Psoas muscle (tissue), 8 donors: Measurements from ENCODE around the gene RFX6. TPM values are rescaled to one million over a fixed set of nuclear protein-coding genes. Genes with fewer than 3 reads are reported as not detected.

Source experiments
- ATAC-seq, 4 donors: fragments of 200-7000 bp; cut with Tn5 transposase; one replicate each; pipeline ENCODE4 v1.9.1; 2020; ENCODE audit warnings: moderate library complexity in 3 of 4, mild to moderate bottlenecking in 2 of 4
- DNase-seq, 2 donors: peaks; one replicate each; pipeline ENCODE4 v3.0.0-alpha.2; 2020
- H3K27ac ChIP-seq: fragments of 200-600 bp; one replicate; pipeline ENCODE4 v1.8.0; 2022
- H3K27me3 ChIP-seq, 3 donors: fragments of 200-600 bp in 1 of 3; one replicate each; pipeline versions ENCODE4 v1.6.1 to v1.8.0; 2013 to 2022; ENCODE audit warnings: low read length in 2 of 3, mild to moderate bottlenecking in 2 of 3, moderate library complexity in 1 of 3; ENCODE audit not compliant: insufficient read depth in 3 of 3
- H3K36me3 ChIP-seq, 2 donors: fragments of 200-600 bp in 1 of 2; one replicate each; pipeline versions ENCODE4 v1.6.1 to v1.8.0; 2013 to 2022; ENCODE audit warnings: low read depth in 1 of 2, mild to moderate bottlenecking in 1 of 2, moderate library complexity in 1 of 2; ENCODE audit not compliant: insufficient read depth in 1 of 2
- H3K4me1 ChIP-seq: fragments of 200-600 bp; one replicate; pipeline ENCODE4 v1.8.0; 2022
- H3K4me3 ChIP-seq: fragments of 200-600 bp; one replicate; pipeline ENCODE4 v1.8.0; 2022; ENCODE audit warnings: mild to moderate bottlenecking
- H3K9me3 ChIP-seq: fragments of 200-600 bp; one replicate; pipeline ENCODE4 v1.8.0; 2022
- CTCF ChIP-seq: fragments of 200-600 bp; IDR thresholded peaks from one replicate; pipeline ENCODE4 v1.8.0; 2022; ENCODE audit warnings: antibody characterized with exemption
- WGBS, 3 donors: extraction: QIAGEN DNeasy Blood & Tissue Kit; methylation state at CpG; one replicate each; pipeline versions ENCODE4 v1.1.6 to v1.1.7; 2013; 5-methylcytosine and 5-hydroxymethylcytosine counted together
- intact Hi-C, 2 donors: fragments of 100-400 bp; cut with DNase I; formaldehyde crosslinking; loops; one replicate each; pipeline versions ENCODE4 v1.11.0 to v1.14.2; 2022
- polyA plus RNA-seq, 3 donors: library from polyadenylated mRNA; stranded (reverse); fragments of 200-250 nt; gene quantifications; one replicate each; pipeline ENCODE4 v1.2.3, GENCODE V29; 2013
- total RNA-seq, 4 donors: library from RNA; stranded (reverse); fragmentation: NEBNext Ultra II Directional in 2 of 4; extraction: Animal tissue kit (Norgen Biotek cat#: 25700) in 2 of 4; gene quantifications; one replicate each; pipeline versions ENCODE4 v1.2.1 to v1.2.4, GENCODE V29; 2021 to 2023
- donor health status: healthy with polysubstance abuse.
- donor health status: DM: no; HTN: no; CAD: no; lungs with moderate emphysema.
- donor health status: Bipolar disorder and iron deficiency.
- donor health status: healthy.
- donor health status: DM: yes; HTN: yes; CAD: no.
- donor health status: DM: no; HTN: no; CAD: no.
- donor health status: DM: no; HTN: no; CAD: no.
- donor health status: DM: yes; HTN: yes; CAD: no.

The RFX6 gene
- total and polyA plus RNA-seq, 7 donors: not detected

- ATAC-seq (no peak), DNase-seq (no peak)
- WGBS, 3 donors: 76 to 94% (median 88%) methylated on average over 1 of the region's 1 CpG
- Histone ChIP-seq H3K27me3 (peaks cover 0 to 4% (median 0%) of the 10 kb centered on the region in 3 donors), H3K36me3 (no peaks in the 10 kb centered on the region), H3K27ac (no peak overlapping the region), H3K9me3 (no peaks in the 10 kb centered on the region), H3K4me3 (no peak overlapping the region), H3K4me1 (no peaks in the 10 kb centered on the region)
- intact Hi-C loops: no loop called here
- TF ChIP-seq CTCF: no peak
Measured at GRCh38 chr6:116929825-116930224, 52.8 kb downstream of the RFX6 start.

GRCh38 chr6:116931456-116931855 is 54.4 kb downstream of the RFX6 start:
- Histone ChIP-seq H3K4me1 (no peaks in the 10 kb centered on the region), H3K9me3 (no peaks in the 10 kb centered on the region), H3K36me3 (no peaks in the 10 kb centered on the region), H3K27ac (no peak overlapping the region), H3K4me3 (no peak overlapping the region), H3K27me3 (peaks cover 0 to 4% (median 0%) of the 10 kb centered on the region in 3 donors)
- no peak for ATAC-seq
- DNase-seq: no peak
- intact Hi-C loops: no loop called here
- TF ChIP-seq CTCF: no peak

- Histone ChIP-seq H3K4me1 (no peaks in the 10 kb centered on the region), H3K27ac (no peak overlapping the region), H3K9me3 (no peaks in the 10 kb centered on the region), H3K4me3 (no peak overlapping the region), H3K27me3 (peaks cover 0 to 2% (median 0%) of the 10 kb centered on the region in 3 donors), H3K36me3 (no peaks in the 10 kb centered on the region)
- intact Hi-C loops: no loop called here
- DNase-seq (no peak), ATAC-seq (no peak)
- no peak for TF ChIP-seq CTCF
- WGBS, 3 donors: 48 to 56% (median 52%) methylated on average over 1 of the region's 1 CpG
Measured at GRCh38 chr6:116932496-116932895, 55.5 kb downstream of the RFX6 start.

- H3K36me3 ChIP-seq: no peaks in the 10 kb centered on the region
- no peaks in the 10 kb centered on the region for H3K4me1 ChIP-seq
- DNase-seq (no peak), ATAC-seq (no peak)
- no peak overlapping the region for H3K27ac ChIP-seq
- no peak for TF ChIP-seq CTCF
- WGBS, 3 donors: 16 to 29% (median 20%) methylated on average over 2 of the region's 2 CpGs
- intact Hi-C loops: no loop called here
- no peaks in the 10 kb centered on the region for H3K9me3 ChIP-seq
- no peak overlapping the region for H3K4me3 ChIP-seq
- peaks cover 0 to 2% (median 0%) of the 10 kb centered on the region in 3 donors for H3K27me3 ChIP-seq
Measured at GRCh38 chr6:116933485-116933884, 56.4 kb downstream of the RFX6 start.

DNA sequence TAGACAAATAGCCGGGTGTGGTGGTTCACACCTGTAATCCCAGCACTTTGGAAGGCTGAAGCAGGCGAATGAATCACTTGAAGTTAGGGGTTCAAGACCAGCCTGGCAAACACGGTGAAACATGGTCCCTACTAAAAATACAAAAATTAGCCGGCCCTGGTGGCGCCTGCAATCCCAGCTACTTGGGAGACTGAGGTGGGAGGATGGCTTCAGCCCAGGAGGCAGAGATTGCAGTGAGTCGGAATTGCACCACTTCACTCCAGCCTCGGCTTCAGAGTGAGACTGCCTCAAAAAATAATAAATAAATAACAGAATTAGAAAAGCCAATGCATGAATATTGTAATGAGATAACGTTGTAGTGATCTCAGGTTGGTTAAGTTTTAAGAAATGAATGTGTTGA is 61.3 kb downstream of the RFX6 start:
- H3K36me3 ChIP-seq: no peaks in the 10 kb centered on the region
- H3K4me3 ChIP-seq: no peak overlapping the region
- H3K4me1 ChIP-seq: no peaks in the 10 kb centered on the region
- 78 to 84% (median 80%) methylated on average over 8 of the region's 8 CpGs for WGBS, 3 donors
- DNase-seq: no peak
- no peak for ATAC-seq
- peaks cover 0 to 5% (median 0%) of the 10 kb centered on the region in 3 donors for H3K27me3 ChIP-seq
- intact Hi-C loops: no loop called here
- H3K9me3 ChIP-seq: no peaks in the 10 kb centered on the region
- TF ChIP-seq CTCF: no peak
- H3K27ac ChIP-seq: no peak overlapping the region
